Subcutaneous adipose tissue (tissue), 4 donors: ENCODE data around the gene CLCN7. TPM values are rescaled to one million over a fixed set of nuclear protein-coding genes. Genes with fewer than 3 reads are reported as not detected.

ENCODE experiments used
- total RNA-seq, 4 donors: library from RNA; depleted of rRNA; stranded (reverse); fragments of >200 nt; gene quantifications; one replicate each; pipeline ENCODE4 v1.1.0, GENCODE V29; 2016
- TF ChIP-seq, protein P1 (sequence below): fragments of 450-650 bp; IDR thresholded peaks from one replicate; pipeline ENCODE4 v1.5.1; 2016; ENCODE audit warnings: low read depth, mild to moderate bottlenecking, control low read depth, antibody characterized with exemption, moderate library complexity

Gene CLCN7
- total RNA-seq, 4 donors from 2014 or later, result 44.9 to 73.3 (median 56.6) TPM

DNA sequence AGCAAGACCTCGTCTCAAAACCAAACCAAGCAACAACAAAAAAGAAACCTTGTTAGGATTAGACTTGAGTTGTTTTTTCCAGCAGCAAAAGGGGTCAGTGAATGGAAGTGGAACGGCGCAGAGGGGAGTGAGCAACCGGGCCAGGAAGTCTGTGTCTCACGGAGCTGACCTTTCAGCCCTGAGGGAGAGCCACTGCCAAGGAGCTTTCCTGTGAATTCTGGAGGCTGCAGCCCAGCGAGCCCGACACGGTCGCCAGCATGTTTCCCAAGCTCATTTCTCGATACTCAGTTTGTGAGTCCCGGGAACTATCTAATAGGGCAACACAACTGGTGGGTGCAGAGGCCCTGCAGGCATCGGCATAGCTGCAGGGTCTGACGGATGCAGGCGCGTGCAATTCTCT lies 37.9 kb upstream of the CLCN7 start:
- TF ChIP-seq, protein P1, sequence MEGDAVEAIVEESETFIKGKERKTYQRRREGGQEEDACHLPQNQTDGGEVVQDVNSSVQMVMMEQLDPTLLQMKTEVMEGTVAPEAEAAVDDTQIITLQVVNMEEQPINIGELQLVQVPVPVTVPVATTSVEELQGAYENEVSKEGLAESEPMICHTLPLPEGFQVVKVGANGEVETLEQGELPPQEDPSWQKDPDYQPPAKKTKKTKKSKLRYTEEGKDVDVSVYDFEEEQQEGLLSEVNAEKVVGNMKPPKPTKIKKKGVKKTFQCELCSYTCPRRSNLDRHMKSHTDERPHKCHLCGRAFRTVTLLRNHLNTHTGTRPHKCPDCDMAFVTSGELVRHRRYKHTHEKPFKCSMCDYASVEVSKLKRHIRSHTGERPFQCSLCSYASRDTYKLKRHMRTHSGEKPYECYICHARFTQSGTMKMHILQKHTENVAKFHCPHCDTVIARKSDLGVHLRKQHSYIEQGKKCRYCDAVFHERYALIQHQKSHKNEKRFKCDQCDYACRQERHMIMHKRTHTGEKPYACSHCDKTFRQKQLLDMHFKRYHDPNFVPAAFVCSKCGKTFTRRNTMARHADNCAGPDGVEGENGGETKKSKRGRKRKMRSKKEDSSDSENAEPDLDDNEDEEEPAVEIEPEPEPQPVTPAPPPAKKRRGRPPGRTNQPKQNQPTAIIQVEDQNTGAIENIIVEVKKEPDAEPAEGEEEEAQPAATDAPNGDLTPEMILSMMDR, result no peak

DNA sequence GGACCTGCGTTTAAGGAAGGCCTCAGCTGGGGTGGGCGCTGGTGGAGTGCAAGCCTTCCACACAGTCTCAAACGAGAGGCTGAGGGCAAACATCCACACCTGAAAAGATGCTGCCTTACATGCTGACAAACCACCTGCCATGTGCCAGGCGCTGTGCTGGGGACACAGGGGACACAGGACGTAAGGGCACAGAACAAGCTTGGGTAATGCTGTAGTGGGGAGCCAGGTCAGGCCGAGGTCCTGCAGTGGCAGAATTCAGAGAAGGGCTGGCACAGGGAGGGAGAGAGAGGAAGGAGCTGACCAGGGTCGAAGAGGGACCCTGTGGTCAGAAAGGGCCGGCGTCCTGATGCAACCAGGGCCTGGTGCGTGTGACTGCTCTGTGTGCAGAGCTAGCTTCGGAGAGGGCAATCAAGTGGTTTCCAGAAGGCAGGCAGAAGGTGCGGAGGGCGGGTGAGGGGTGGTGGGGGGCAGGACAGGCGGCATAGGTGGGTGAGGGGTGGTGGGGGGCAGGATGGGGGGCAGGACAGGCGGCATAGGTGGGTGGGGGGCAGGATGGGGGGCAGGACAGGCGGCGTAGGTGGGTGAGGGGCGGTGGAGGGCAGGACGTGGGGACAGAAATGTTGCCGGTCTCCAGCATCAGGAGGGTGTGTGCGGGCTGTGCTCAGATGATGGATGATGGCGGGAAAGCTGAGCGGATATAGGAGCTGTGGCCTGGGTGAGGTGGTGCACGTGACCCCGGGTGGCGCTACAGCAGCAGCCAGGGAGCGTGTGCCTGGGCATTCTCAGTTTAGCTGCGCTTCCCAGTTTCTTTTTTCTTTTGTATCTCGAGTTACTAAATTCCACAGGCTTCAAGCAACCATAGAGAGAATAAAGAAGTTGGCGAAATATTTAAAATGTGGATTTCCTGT lies 37.1 kb upstream of the CLCN7 start:
- TF ChIP-seq, protein P1, result no peak

- TF ChIP-seq, protein P1, result no peak
Observed at GRCh38 chr16:1510941-1511351, 36.1 kb upstream of the CLCN7 start.

DNA sequence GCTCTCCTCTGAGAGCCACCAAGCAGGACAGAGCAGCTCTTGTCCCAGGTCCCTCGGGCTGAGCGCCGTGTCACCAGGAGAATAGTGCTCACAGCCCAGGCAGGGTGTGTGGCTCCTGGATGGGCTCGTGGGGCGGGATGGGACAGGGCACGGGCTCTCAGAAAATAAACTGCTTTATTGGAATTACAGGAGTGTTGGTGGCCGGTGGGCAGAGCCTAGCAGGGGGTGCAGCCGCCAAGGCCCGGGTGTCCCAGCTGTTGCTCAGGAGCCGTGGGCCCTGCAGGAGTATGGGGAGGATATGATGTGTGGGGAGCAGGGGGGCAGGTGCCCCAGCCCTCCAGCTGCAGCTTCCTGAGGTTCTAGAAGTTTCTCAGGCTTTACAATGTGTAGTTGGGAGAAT lies 35.4 kb upstream of the CLCN7 start:
- TF ChIP-seq, protein P1, result no peak

GRCh38 chr16:1509307-1510221 lies 34.7 kb upstream of the CLCN7 start:
- TF ChIP-seq, protein P1, result no peak

- TF ChIP-seq, protein P1, result no peak
Observed at GRCh38 chr16:1508494-1509187, 33.8 kb upstream of the CLCN7 start.
